Measurements from ENCODE around the gene WBP1. TPM values are rescaled to one million over a fixed set of nuclear protein-coding genes. Genes with fewer than 3 reads are reported as not detected.
A peak's percentile ranks its signal among the peaks of the same experiment; 100 is the strongest.

Gene WBP1
- total RNA-seq, 1 experiment from 2014 or later = 67.6 TPM

- TF ChIP-seq SIN3A (IDR thresholded peaks at IDR 0.05; ENCODE audit: borderline replicate concordance, insufficient read depth, low read depth, low read length) = no peak
- TF ChIP-seq, protein P1, sequence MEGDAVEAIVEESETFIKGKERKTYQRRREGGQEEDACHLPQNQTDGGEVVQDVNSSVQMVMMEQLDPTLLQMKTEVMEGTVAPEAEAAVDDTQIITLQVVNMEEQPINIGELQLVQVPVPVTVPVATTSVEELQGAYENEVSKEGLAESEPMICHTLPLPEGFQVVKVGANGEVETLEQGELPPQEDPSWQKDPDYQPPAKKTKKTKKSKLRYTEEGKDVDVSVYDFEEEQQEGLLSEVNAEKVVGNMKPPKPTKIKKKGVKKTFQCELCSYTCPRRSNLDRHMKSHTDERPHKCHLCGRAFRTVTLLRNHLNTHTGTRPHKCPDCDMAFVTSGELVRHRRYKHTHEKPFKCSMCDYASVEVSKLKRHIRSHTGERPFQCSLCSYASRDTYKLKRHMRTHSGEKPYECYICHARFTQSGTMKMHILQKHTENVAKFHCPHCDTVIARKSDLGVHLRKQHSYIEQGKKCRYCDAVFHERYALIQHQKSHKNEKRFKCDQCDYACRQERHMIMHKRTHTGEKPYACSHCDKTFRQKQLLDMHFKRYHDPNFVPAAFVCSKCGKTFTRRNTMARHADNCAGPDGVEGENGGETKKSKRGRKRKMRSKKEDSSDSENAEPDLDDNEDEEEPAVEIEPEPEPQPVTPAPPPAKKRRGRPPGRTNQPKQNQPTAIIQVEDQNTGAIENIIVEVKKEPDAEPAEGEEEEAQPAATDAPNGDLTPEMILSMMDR (IDR thresholded peaks at IDR 0.05) = peak; percentile 69; the same call in 1 of the 2 replicates
- intact Hi-C loops (cut with micrococcal nuclease; ENCODE audit: unreplicated experiment) = no loop called here
- in situ Hi-C loops (cut with HindIII; ENCODE audit: low pct_unique_long_range_greater_than_20kb, low sequenced_read_pairs) = no loop called here
- DNase-seq (ENCODE audit: low read depth, low spot score) (no peak), ATAC-seq (no peak)
- no peak overlapping the region for H3K4me3 ChIP-seq (ENCODE audit: low read depth in 2 of 2, low read length in 2 of 2)
- CTCF ChIA-PET = no interaction called here
- no peaks in the 10 kb centered on the region; the same call in 1 of the 2 replicates for H3K4me1 ChIP-seq (ENCODE audit: control insufficient read depth, insufficient read depth, low read length)
- no peaks in the 10 kb centered on the region for H3K27me3 ChIP-seq (ENCODE audit: control insufficient read depth, insufficient read depth, low read length)
- BruUV-seq (replicated peaks) = no TSS peak
- POLR2A ChIA-PET = interaction anchor here (1.1 kb wide), 1 partner anchor 14 kb away, joined by 4 read pairs; no protein-coding TSS in a partner anchor
- no peak overlapping the region for H3K27ac ChIP-seq (ENCODE audit: low read length)
- H3K36me3 ChIP-seq (ENCODE audit: control insufficient read depth, insufficient read depth, low read length) = peaks cover 6% of the 10 kb centered on the region; the same call in 1 of the 2 replicates
- no peaks in the 10 kb centered on the region for H3K9me3 ChIP-seq (ENCODE audit: control insufficient read depth, insufficient read depth, low read depth, low read length)
Measured at GRCh38 chr2:74474899-74475298, 16.7 kb downstream of the WBP1 start.

DNA sequence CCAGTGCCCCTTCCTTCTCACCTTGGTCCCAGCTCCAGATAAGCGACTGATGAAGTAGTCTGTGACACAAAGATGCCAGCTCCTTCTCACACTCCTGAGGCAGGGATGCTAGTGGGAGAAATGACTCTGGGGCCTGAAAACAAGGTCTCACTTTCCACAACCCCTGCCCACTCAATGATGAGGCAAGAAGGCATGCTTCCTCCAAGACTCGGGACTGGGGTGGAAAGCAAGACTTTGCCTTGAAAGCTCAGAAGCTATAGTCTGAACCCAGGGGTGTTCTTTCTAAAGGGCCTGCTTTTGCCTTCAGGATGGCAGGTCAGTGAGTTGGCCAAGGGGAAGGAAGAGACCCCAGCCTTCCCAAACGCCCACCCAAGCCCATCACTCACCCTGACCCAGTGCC, 23.2 kb downstream of the WBP1 start:
- H3K27ac ChIP-seq (ENCODE audit: low read length) = peak overlapping the region; percentile 99
- POLR2A ChIA-PET = interaction anchor here (0.7 kb wide), 1 partner anchor 23 kb away, joined by 3 read pairs; the partner anchor contains the start of gene WBP1
- DNase-seq (ENCODE audit: low read depth, low spot score) = no peak
- CTCF ChIA-PET = no interaction called here
- in situ Hi-C loops (cut with HindIII; ENCODE audit: low pct_unique_long_range_greater_than_20kb, low sequenced_read_pairs) = no loop called here
- H3K36me3 ChIP-seq (ENCODE audit: control insufficient read depth, insufficient read depth, low read length) = peaks cover 3% of the 10 kb centered on the region; the same call in 1 of the 2 replicates
- ATAC-seq = no peak
- peaks cover 16% of the 10 kb centered on the region for H3K4me1 ChIP-seq (ENCODE audit: control insufficient read depth, insufficient read depth, low read length)
- no TSS peak for BruUV-seq (replicated peaks)
- TF ChIP-seq, protein P1 (IDR thresholded peaks at IDR 0.05) = no peak
- TF ChIP-seq TCF7L2 (IDR thresholded peaks at IDR 0.05; ENCODE audit: low read depth, low read length) (no peak), REST (IDR thresholded peaks at IDR 0.05; ENCODE audit: insufficient read depth in 1 of 2, low read depth in 2 of 2, low read length in 1 of 2) (no peak), POLR2AphosphoS5 (IDR thresholded peaks at IDR 0.05; ENCODE audit: low read depth, low read length) (no peak), SIN3A (IDR thresholded peaks at IDR 0.05; ENCODE audit: borderline replicate concordance, insufficient read depth, low read depth, low read length) (no peak)
- H3K4me3 ChIP-seq (ENCODE audit: low read depth in 2 of 2, low read length in 2 of 2) = peak overlapping the region; percentile 84 to 99
- intact Hi-C loops (cut with micrococcal nuclease; ENCODE audit: unreplicated experiment) = loop anchor here (5.0 kb wide), 1 partner anchor 106 kb away; no protein-coding TSS in a partner anchor
- no peaks in the 10 kb centered on the region for H3K27me3 ChIP-seq (ENCODE audit: control insufficient read depth, insufficient read depth, low read length)
- H3K9me3 ChIP-seq (ENCODE audit: control insufficient read depth, insufficient read depth, low read depth, low read length) = no peaks in the 10 kb centered on the region
